ENCODE measurements around the gene CPNE1.

Gene CPNE1

GRCh38 chr20:35602851-35603495, 61.7 kb downstream of the CPNE1 start:
- peaks cover 55% of the 10 kb centered on the region for H3K27me3 ChIP-seq (ENCODE audit: insufficient read depth, low read length)
- no peaks in the 10 kb centered on the region for H3K9me3 ChIP-seq (ENCODE audit: low read length)
- H3K36me3 ChIP-seq (ENCODE audit: insufficient read depth, low read length), result no peaks in the 10 kb centered on the region
- no peak overlapping the region for H2AFZ ChIP-seq (ENCODE audit: low read depth, low read length)
- H3K4me3 ChIP-seq (ENCODE audit: low read length), result no peak overlapping the region
- peaks cover 5% of the 10 kb centered on the region for H3K4me1 ChIP-seq (ENCODE audit: insufficient read depth, low read length)

DNA sequence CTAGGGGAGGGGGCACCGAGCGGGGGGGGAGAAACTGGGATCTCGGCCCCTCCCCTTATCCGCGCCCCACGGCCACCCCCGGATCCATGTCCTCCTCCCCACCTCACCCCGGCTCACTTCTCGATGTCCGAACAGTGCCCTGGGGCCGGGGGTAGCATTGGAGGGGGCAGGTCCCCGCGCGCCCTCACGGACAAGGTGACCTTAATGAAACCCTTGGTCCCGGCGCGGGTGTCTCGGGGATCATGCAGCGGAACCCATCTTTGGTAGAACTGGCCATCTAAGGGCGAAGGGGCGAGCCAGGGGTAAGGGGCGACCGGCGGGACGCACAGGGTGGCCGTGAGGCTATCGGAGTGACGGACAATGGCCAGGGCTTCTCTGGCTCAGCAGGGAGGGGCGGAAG, 62.7 kb downstream of the CPNE1 start:
- H3K9me3 ChIP-seq (ENCODE audit: low read length), result no peaks in the 10 kb centered on the region
- H2AFZ ChIP-seq (ENCODE audit: low read depth, low read length), result peak overlapping the region; percentile 87
- no peaks in the 10 kb centered on the region for H3K36me3 ChIP-seq (ENCODE audit: insufficient read depth, low read length)
- peaks cover 5% of the 10 kb centered on the region for H3K4me1 ChIP-seq (ENCODE audit: insufficient read depth, low read length)
- H3K4me3 ChIP-seq (ENCODE audit: low read length), result peak overlapping the region; percentile 40
- H3K27me3 ChIP-seq (ENCODE audit: insufficient read depth, low read length), result peaks cover 58% of the 10 kb centered on the region

DNA sequence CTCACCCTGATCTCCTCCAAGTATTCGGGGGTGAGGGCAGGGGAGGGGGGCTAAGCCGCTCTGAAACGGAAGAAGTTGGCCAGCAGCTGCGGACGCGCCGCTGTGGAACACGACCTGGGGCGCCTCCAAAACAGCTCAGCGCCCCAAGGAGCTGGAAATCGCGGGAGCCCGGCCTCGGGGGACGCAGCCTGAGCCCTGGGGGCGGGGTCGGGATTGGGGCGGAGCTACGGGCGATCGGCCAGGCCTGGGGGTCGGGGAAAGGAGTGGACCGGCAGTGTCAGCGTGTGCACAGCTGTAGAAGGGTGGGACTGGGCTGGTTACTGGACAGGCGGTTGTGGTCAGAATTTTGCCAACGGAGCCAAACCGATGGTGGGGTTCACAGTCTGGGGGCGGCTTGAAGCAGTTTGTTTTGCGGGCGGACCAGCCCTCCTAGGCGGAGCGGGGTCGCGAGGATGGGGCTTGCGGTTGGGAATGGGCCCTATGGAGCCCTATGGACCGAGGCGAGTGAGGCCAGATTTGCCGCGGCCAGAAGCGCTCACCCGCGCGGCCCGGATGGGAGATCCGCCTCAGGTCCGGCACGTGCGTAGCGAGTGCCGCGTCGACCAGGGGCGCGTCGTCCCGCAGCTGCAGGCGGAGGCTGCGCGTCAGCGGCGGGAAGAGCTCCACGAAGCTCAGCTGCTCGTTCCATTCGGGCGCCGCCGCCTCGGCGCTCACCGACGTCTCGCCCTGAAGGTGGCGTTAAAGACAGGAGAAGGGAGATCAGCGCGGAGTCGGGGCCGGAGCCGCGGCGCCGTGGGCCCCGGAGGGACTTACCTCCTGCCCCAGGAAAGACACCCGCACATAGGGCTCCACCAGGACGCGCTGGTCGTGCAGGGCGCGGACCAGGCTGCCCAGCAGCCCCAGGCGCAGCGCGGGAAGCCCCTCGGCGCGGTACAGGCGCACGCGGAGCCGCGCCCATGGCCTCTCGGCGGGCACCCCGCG, 63.4 kb downstream of the CPNE1 start:
- no peaks in the 10 kb centered on the region for H3K36me3 ChIP-seq (ENCODE audit: insufficient read depth, low read length)
- peaks cover 5% of the 10 kb centered on the region for H3K4me1 ChIP-seq (ENCODE audit: insufficient read depth, low read length)
- peak overlapping the region; percentile 87 for H2AFZ ChIP-seq (ENCODE audit: low read depth, low read length)
- peak overlapping the region; percentile 40 for H3K4me3 ChIP-seq (ENCODE audit: low read length)
- no peaks in the 10 kb centered on the region for H3K9me3 ChIP-seq (ENCODE audit: low read length)
- H3K27me3 ChIP-seq (ENCODE audit: insufficient read depth, low read length), result peaks cover 58% of the 10 kb centered on the region

DNA sequence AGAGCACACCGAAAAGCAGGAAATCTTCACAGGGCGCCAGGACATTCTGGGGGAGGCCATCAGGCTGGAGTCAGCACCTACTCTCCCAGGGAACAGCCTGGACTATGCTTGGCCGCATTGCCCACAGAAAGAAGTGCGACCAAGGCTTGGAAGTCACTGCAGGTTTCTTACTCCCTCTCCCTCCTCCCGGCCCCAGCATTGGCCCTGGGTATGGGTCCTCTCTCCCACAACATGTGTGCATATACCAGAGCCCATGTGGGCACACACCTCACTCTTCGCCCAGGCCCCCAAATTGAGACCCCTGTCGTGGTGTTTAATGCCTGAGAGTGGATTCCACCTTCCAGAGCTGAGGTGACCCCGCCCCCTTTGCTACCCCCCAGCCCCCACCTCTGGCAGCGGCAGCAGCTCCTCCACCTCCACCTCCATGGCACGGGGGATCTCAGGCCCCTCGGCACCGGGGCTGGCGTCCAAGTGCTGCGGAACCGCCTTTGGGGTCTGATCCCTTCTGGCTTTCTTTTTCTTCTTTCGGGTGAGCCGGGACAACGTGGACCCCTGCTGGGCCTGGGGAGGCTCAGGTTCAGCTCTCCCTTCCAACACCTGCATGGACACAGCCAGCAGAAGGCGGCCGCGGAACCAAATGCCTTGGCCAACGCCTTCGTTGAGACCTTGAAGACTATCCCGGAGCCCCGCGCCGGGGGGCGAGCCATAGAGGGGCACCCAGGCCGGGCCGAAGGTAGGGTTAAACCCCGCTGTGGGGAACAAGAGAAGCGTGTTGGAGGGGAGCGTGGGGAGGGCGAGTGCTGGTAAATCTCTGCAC, 64.3 kb downstream of the CPNE1 start:
- peaks cover 64% of the 10 kb centered on the region for H3K27me3 ChIP-seq (ENCODE audit: insufficient read depth, low read length)
- H3K9me3 ChIP-seq (ENCODE audit: low read length), result no peaks in the 10 kb centered on the region
- peaks cover 5% of the 10 kb centered on the region for H3K4me1 ChIP-seq (ENCODE audit: insufficient read depth, low read length)
- peak overlapping the region; percentile 87 for H2AFZ ChIP-seq (ENCODE audit: low read depth, low read length)
- H3K36me3 ChIP-seq (ENCODE audit: insufficient read depth, low read length), result no peaks in the 10 kb centered on the region
- H3K4me3 ChIP-seq (ENCODE audit: low read length), result peak overlapping the region; percentile 40

DNA sequence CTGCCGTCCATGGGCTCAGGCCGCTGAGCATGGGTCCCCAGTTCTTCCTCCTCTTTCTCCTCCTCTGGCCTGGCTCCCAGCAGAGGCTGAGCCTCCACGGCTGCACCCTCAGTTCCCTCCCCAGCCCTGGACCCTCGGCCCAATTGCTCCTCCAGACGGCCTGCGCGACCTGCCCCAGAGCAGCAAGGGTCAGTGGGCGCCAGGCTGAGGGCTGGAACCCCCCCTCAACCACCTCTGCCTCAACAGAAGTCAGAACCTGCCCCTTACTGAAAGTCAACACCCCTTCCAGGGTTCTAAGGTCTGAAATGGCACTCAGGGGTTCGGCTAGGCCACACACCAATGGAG, 65.0 kb downstream of the CPNE1 start:
- H3K27me3 ChIP-seq (ENCODE audit: insufficient read depth, low read length), result peaks cover 66% of the 10 kb centered on the region
- H2AFZ ChIP-seq (ENCODE audit: low read depth, low read length), result no peak overlapping the region
- no peaks in the 10 kb centered on the region for H3K9me3 ChIP-seq (ENCODE audit: low read length)
- H3K4me3 ChIP-seq (ENCODE audit: low read length), result no peak overlapping the region
- H3K4me1 ChIP-seq (ENCODE audit: insufficient read depth, low read length), result peaks cover 5% of the 10 kb centered on the region
- no peaks in the 10 kb centered on the region for H3K36me3 ChIP-seq (ENCODE audit: insufficient read depth, low read length)

DNA sequence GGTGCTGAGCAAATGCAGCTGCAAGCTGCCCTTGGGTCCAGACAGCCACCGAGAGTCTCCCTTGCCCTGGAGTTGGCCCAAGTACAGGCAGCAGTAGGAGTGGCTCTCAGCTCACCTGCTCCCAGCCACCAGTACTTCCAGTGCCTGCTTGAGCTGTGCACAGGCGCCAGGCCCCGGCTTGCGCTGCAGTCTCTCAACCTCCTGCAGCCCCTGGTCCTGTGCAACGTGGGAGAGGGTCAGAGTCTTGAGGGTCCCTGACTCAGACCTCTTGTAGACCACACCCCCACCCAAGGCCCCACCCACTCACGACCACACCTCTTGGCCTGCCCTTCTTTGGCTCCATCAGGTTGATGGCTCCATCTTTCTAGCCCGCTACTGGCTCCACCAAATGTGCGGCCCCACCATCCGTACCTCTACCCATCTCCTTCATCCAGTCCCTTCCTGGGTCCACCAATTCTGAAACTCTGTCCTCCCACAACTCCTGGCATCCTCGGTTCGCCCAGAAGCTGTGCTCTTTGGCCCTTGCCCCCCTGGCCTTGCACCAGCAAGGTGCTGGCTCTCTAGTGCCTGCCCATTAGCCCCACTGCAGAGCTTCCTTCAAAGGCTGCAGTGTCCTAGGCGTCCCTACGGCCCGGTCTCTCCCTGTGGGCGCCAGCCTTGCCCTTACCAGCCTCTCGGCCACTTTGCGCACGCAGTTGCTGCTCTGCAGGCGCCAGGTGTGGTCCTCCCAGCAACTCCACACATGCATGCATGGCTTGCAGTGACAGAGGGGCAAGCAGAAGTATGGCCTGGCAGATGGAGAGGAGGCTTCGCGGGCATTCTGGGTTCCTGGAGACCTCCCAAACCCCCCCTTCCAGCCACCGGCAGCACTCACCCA, 65.6 kb downstream of the CPNE1 start:
- Histone ChIP-seq H3K9me3 (ENCODE audit: low read length) (no peaks in the 10 kb centered on the region), H3K4me1 (ENCODE audit: insufficient read depth, low read length) (peaks cover 5% of the 10 kb centered on the region), H2AFZ (ENCODE audit: low read depth, low read length) (no peak overlapping the region), H3K36me3 (ENCODE audit: insufficient read depth, low read length) (no peaks in the 10 kb centered on the region), H3K4me3 (ENCODE audit: low read length) (no peak overlapping the region), H3K27me3 (ENCODE audit: insufficient read depth, low read length) (peaks cover 66% of the 10 kb centered on the region)

DNA sequence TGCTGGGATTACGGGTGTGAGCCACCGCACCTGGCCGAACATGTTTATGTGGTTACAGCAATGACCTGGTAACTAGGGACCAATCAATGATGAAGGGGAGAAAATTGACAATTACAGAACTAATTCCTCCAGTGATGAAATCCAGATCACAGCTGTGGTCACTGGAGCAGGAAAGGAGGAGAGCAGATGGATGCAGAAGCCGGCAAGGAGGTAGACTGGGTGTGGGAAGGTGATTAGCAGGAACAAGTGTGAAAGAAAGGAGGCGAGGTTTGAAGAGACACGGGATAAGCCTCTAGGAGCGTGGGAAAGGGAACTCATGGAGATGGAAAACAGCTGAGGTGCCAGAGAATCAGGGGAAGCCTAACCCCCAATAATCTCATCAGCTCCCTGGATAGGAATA, 66.2 kb downstream of the CPNE1 start:
- Histone ChIP-seq H3K36me3 (ENCODE audit: insufficient read depth, low read length) (no peaks in the 10 kb centered on the region), H2AFZ (ENCODE audit: low read depth, low read length) (no peak overlapping the region), H3K27me3 (ENCODE audit: insufficient read depth, low read length) (peaks cover 62% of the 10 kb centered on the region), H3K4me1 (ENCODE audit: insufficient read depth, low read length) (peaks cover 5% of the 10 kb centered on the region), H3K9me3 (ENCODE audit: low read length) (no peaks in the 10 kb centered on the region), H3K4me3 (ENCODE audit: low read length) (no peak overlapping the region)

DNA sequence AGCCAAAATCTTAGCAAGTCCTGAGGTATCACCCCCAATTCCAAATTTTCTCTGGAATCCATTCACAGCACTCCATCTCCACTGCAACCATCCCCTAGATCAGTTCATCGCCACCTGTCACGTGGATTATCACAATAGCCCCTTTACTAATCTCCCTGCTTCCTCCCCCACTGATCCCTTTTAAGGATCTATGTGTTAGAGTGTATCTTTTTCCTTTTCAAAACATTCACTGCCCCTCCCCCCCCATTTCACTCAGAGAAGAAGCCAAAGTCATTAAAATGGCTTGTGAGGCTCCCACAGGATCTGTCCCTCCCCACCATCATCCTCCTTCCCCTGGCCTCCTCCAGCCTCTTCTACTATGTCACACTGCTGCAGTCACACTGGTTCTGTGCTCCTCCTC, 67.5 kb downstream of the CPNE1 start:
- Histone ChIP-seq H2AFZ (ENCODE audit: low read depth, low read length) (no peak overlapping the region), H3K27me3 (ENCODE audit: insufficient read depth, low read length) (peaks cover 49% of the 10 kb centered on the region), H3K4me1 (ENCODE audit: insufficient read depth, low read length) (peaks cover 5% of the 10 kb centered on the region), H3K9me3 (ENCODE audit: low read length) (no peaks in the 10 kb centered on the region), H3K36me3 (ENCODE audit: insufficient read depth, low read length) (no peaks in the 10 kb centered on the region), H3K4me3 (ENCODE audit: low read length) (no peak overlapping the region)

GRCh38 chr20:35595901-35596300, 68.8 kb downstream of the CPNE1 start:
- Histone ChIP-seq H3K9me3 (ENCODE audit: low read length) (no peaks in the 10 kb centered on the region), H3K27me3 (ENCODE audit: insufficient read depth, low read length) (peaks cover 38% of the 10 kb centered on the region), H3K4me3 (ENCODE audit: low read length) (no peak overlapping the region), H3K4me1 (ENCODE audit: insufficient read depth, low read length) (no peaks in the 10 kb centered on the region), H2AFZ (ENCODE audit: low read depth, low read length) (no peak overlapping the region), H3K36me3 (ENCODE audit: insufficient read depth, low read length) (no peaks in the 10 kb centered on the region)

- peaks cover 33% of the 10 kb centered on the region for H3K27me3 ChIP-seq (ENCODE audit: insufficient read depth, low read length)
- H3K4me1 ChIP-seq (ENCODE audit: insufficient read depth, low read length), result no peaks in the 10 kb centered on the region
- H3K9me3 ChIP-seq (ENCODE audit: low read length), result no peaks in the 10 kb centered on the region
- no peak overlapping the region for H3K4me3 ChIP-seq (ENCODE audit: low read length)
- H3K36me3 ChIP-seq (ENCODE audit: insufficient read depth, low read length), result no peaks in the 10 kb centered on the region
- no peak overlapping the region for H2AFZ ChIP-seq (ENCODE audit: low read depth, low read length)
Observed at GRCh38 chr20:35595456-35595855, 69.2 kb downstream of the CPNE1 start.

- H3K4me3 ChIP-seq (ENCODE audit: low read length), result no peak overlapping the region
Observed at GRCh38 chr20:35592339-35592974, 72.2 kb downstream of the CPNE1 start.

GRCh38 chr20:35588397-35588796, 76.3 kb downstream of the CPNE1 start:
- Histone ChIP-seq H3K4me1 (ENCODE audit: insufficient read depth, low read length) (no peaks in the 10 kb centered on the region), H3K9me3 (ENCODE audit: low read length) (no peaks in the 10 kb centered on the region), H3K4me3 (ENCODE audit: low read length) (no peak overlapping the region), H3K36me3 (ENCODE audit: insufficient read depth, low read length) (no peaks in the 10 kb centered on the region), H3K27me3 (ENCODE audit: insufficient read depth, low read length) (peaks cover 5% of the 10 kb centered on the region), H2AFZ (ENCODE audit: low read depth, low read length) (no peak overlapping the region)

More at GRCh38 chr20:35592339-35592974, 72.2 kb downstream of the CPNE1 start:
- Histone ChIP-seq H3K27me3 (ENCODE audit: insufficient read depth, low read length) (peaks cover 10% of the 10 kb centered on the region), H2AFZ (ENCODE audit: low read depth, low read length) (no peak overlapping the region), H3K9me3 (ENCODE audit: low read length) (no peaks in the 10 kb centered on the region), H3K36me3 (ENCODE audit: insufficient read depth, low read length) (no peaks in the 10 kb centered on the region), H3K4me1 (ENCODE audit: insufficient read depth, low read length) (no peaks in the 10 kb centered on the region)

Measured in neuron (in vitro differentiated cells).